ENCODE data around the gene MSH3.
"Not testable (repeated sequence)": the region's sequence is repeated elsewhere in the genome, so short reads cannot be mapped to it uniquely, and the experiment has no call there.

Gene MSH3

GRCh38 chr5:80865551-80865950 lies 211.1 kb downstream of the MSH3 start:
- H3K27me3 ChIP-seq (ENCODE audit: insufficient read depth, low read length), result no peaks in the 10 kb centered on the region
- peaks cover 4% of the 10 kb centered on the region for H3K9me3 ChIP-seq (ENCODE audit: low read length)
- peaks cover 11% of the 10 kb centered on the region for H3K36me3 ChIP-seq (ENCODE audit: insufficient read depth, low read length)
- no peak overlapping the region for H2AFZ ChIP-seq (ENCODE audit: low read depth, low read length)
- H3K4me3 ChIP-seq (ENCODE audit: low read length), result no peak overlapping the region
- H3K4me1 ChIP-seq (ENCODE audit: insufficient read depth, low read length), result no peaks in the 10 kb centered on the region

- Histone ChIP-seq H3K27me3 (ENCODE audit: insufficient read depth, low read length) (no peaks in the 10 kb centered on the region), H3K4me1 (ENCODE audit: insufficient read depth, low read length) (no peaks in the 10 kb centered on the region), H2AFZ (ENCODE audit: low read depth, low read length) (no peak overlapping the region), H3K9me3 (ENCODE audit: low read length) (peaks cover 4% of the 10 kb centered on the region), H3K4me3 (ENCODE audit: low read length) (no peak overlapping the region), H3K36me3 (ENCODE audit: insufficient read depth, low read length) (peaks cover 11% of the 10 kb centered on the region)
Measured at GRCh38 chr5:80866371-80866770, 211.9 kb downstream of the MSH3 start.

GRCh38 chr5:80867233-80867632 lies 212.8 kb downstream of the MSH3 start:
- Histone ChIP-seq H3K27me3 (ENCODE audit: insufficient read depth, low read length) (no peaks in the 10 kb centered on the region), H3K36me3 (ENCODE audit: insufficient read depth, low read length) (peaks cover 14% of the 10 kb centered on the region), H3K4me3 (ENCODE audit: low read length) (no peak overlapping the region), H3K9me3 (ENCODE audit: low read length) (peaks cover 4% of the 10 kb centered on the region), H3K4me1 (ENCODE audit: insufficient read depth, low read length) (no peaks in the 10 kb centered on the region), H2AFZ (ENCODE audit: low read depth, low read length) (no peak overlapping the region)

- Histone ChIP-seq H3K4me3 (ENCODE audit: low read length) (no peak overlapping the region), H3K36me3 (ENCODE audit: insufficient read depth, low read length) (peaks cover 33% of the 10 kb centered on the region), H2AFZ (ENCODE audit: low read depth, low read length) (no peak overlapping the region), H3K27me3 (ENCODE audit: insufficient read depth, low read length) (no peaks in the 10 kb centered on the region), H3K9me3 (ENCODE audit: low read length) (peaks cover 4% of the 10 kb centered on the region), H3K4me1 (ENCODE audit: insufficient read depth, low read length) (no peaks in the 10 kb centered on the region)
Measured at GRCh38 chr5:80870442-80870841, 216.0 kb downstream of the MSH3 start.

- no peaks in the 10 kb centered on the region for H3K27me3 ChIP-seq (ENCODE audit: insufficient read depth, low read length)
- no peak overlapping the region for H3K4me3 ChIP-seq (ENCODE audit: low read length)
- no peak overlapping the region for H2AFZ ChIP-seq (ENCODE audit: low read depth, low read length)
- peaks cover 32% of the 10 kb centered on the region for H3K36me3 ChIP-seq (ENCODE audit: insufficient read depth, low read length)
- no peaks in the 10 kb centered on the region for H3K9me3 ChIP-seq (ENCODE audit: low read length)
- H3K4me1 ChIP-seq (ENCODE audit: insufficient read depth, low read length), result no peaks in the 10 kb centered on the region
Measured at GRCh38 chr5:80871541-80871961, 217.1 kb downstream of the MSH3 start.

- Histone ChIP-seq H3K4me3 (ENCODE audit: low read length) (no peak overlapping the region), H3K27me3 (ENCODE audit: insufficient read depth, low read length) (no peaks in the 10 kb centered on the region), H3K36me3 (ENCODE audit: insufficient read depth, low read length) (peaks cover 41% of the 10 kb centered on the region), H3K9me3 (ENCODE audit: low read length) (no peaks in the 10 kb centered on the region), H2AFZ (ENCODE audit: low read depth, low read length) (no peak overlapping the region), H3K4me1 (ENCODE audit: insufficient read depth, low read length) (no peaks in the 10 kb centered on the region)
Measured at GRCh38 chr5:80874162-80874561, 219.7 kb downstream of the MSH3 start.

GRCh38 chr5:80877592-80877991 lies 223.1 kb downstream of the MSH3 start:
- Histone ChIP-seq H2AFZ (ENCODE audit: low read depth, low read length) (no peak overlapping the region), H3K9me3 (ENCODE audit: low read length) (peaks cover 3% of the 10 kb centered on the region), H3K4me1 (ENCODE audit: insufficient read depth, low read length) (no peaks in the 10 kb centered on the region)

GRCh38 chr5:80881726-80882125 lies 227.3 kb downstream of the MSH3 start:
- H3K4me1 ChIP-seq (ENCODE audit: insufficient read depth, low read length), result no peaks in the 10 kb centered on the region
- no peak overlapping the region for H3K4me3 ChIP-seq (ENCODE audit: low read length)
- H2AFZ ChIP-seq (ENCODE audit: low read depth, low read length), result no peak overlapping the region
- H3K36me3 ChIP-seq (ENCODE audit: insufficient read depth, low read length), result peaks cover 11% of the 10 kb centered on the region
- no peaks in the 10 kb centered on the region for H3K27me3 ChIP-seq (ENCODE audit: insufficient read depth, low read length)
- H3K9me3 ChIP-seq (ENCODE audit: low read length), result peaks cover 3% of the 10 kb centered on the region

More at GRCh38 chr5:80877592-80877991, 223.1 kb downstream of the MSH3 start:
- Histone ChIP-seq H3K4me3 (ENCODE audit: low read length) (no peak overlapping the region), H3K27me3 (ENCODE audit: insufficient read depth, low read length) (no peaks in the 10 kb centered on the region), H3K36me3 (ENCODE audit: insufficient read depth, low read length) (peaks cover 36% of the 10 kb centered on the region)

GRCh38 chr5:80883390-80883789 lies 228.9 kb downstream of the MSH3 start:
- H3K36me3 ChIP-seq (ENCODE audit: insufficient read depth, low read length); H3K4me1 ChIP-seq (ENCODE audit: insufficient read depth, low read length); H3K27me3 ChIP-seq (ENCODE audit: insufficient read depth, low read length); H2AFZ ChIP-seq (ENCODE audit: low read depth, low read length); H3K9me3 ChIP-seq (ENCODE audit: low read length); H3K4me3 ChIP-seq (ENCODE audit: low read length): not testable (repeated sequence)

GRCh38 chr5:80884086-80884813 lies 229.8 kb downstream of the MSH3 start:
- H3K9me3 ChIP-seq (ENCODE audit: low read length), result peaks cover 3% of the 10 kb centered on the region
- no peaks in the 10 kb centered on the region for H3K27me3 ChIP-seq (ENCODE audit: insufficient read depth, low read length)
- no peaks in the 10 kb centered on the region for H3K4me1 ChIP-seq (ENCODE audit: insufficient read depth, low read length)
- no peak overlapping the region for H3K4me3 ChIP-seq (ENCODE audit: low read length)
- H2AFZ ChIP-seq (ENCODE audit: low read depth, low read length), result no peak overlapping the region
- H3K36me3 ChIP-seq (ENCODE audit: insufficient read depth, low read length), result peaks cover 3% of the 10 kb centered on the region

GRCh38 chr5:80884929-80885328 lies 230.5 kb downstream of the MSH3 start:
- peaks cover 3% of the 10 kb centered on the region for H3K9me3 ChIP-seq (ENCODE audit: low read length)
- no peak overlapping the region for H2AFZ ChIP-seq (ENCODE audit: low read depth, low read length)
- H3K36me3 ChIP-seq (ENCODE audit: insufficient read depth, low read length), result peaks cover 6% of the 10 kb centered on the region
- H3K4me1 ChIP-seq (ENCODE audit: insufficient read depth, low read length), result no peaks in the 10 kb centered on the region
- no peak overlapping the region for H3K4me3 ChIP-seq (ENCODE audit: low read length)
- no peaks in the 10 kb centered on the region for H3K27me3 ChIP-seq (ENCODE audit: insufficient read depth, low read length)

GRCh38 chr5:80885396-80886000 lies 231.0 kb downstream of the MSH3 start:
- peaks cover 5% of the 10 kb centered on the region for H3K9me3 ChIP-seq (ENCODE audit: low read length)
- H3K4me3 ChIP-seq (ENCODE audit: low read length), result no peak overlapping the region
- H2AFZ ChIP-seq (ENCODE audit: low read depth, low read length), result no peak overlapping the region
- H3K27me3 ChIP-seq (ENCODE audit: insufficient read depth, low read length), result no peaks in the 10 kb centered on the region
- peaks cover 6% of the 10 kb centered on the region for H3K36me3 ChIP-seq (ENCODE audit: insufficient read depth, low read length)
- no peaks in the 10 kb centered on the region for H3K4me1 ChIP-seq (ENCODE audit: insufficient read depth, low read length)

- no peak overlapping the region for H2AFZ ChIP-seq (ENCODE audit: low read depth, low read length)
- peaks cover 4% of the 10 kb centered on the region for H3K36me3 ChIP-seq (ENCODE audit: insufficient read depth, low read length)
- no peak overlapping the region for H3K4me3 ChIP-seq (ENCODE audit: low read length)
- no peaks in the 10 kb centered on the region for H3K27me3 ChIP-seq (ENCODE audit: insufficient read depth, low read length)
- H3K9me3 ChIP-seq (ENCODE audit: low read length), result peaks cover 2% of the 10 kb centered on the region
- H3K4me1 ChIP-seq (ENCODE audit: insufficient read depth, low read length), result no peaks in the 10 kb centered on the region
Measured at GRCh38 chr5:80894083-80894482, 239.6 kb downstream of the MSH3 start.
